ENCODE results near the gene PLAC1.
A peak's percentile ranks its signal among the peaks of the same experiment; 100 is the strongest.

The PLAC1 gene

DNA sequence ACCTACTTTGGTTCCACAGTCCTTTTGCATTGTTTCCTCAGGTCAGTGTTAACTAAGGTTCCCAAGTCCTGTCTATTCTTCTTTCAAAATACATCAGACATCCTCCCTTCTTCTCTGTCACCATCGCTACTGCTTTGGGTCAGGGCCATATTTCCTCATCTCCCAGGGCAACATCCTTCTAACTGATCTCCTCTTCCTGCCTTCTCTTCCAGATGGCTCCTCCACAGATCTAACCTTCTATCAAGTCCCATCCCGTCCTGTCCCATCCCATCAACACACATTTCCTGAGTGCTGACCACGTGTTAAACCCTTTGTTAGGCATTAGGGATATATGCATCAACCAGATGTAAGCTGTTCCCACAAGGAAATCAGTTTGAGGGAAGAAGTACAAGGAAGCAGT lies 25.9 kb downstream of the PLAC1 start:
- H3K4me3 ChIP-seq = no peak overlapping the region
- no peak for DNase-seq (ENCODE audit: low read depth, low spot score)
- no peaks in the 10 kb centered on the region for H3K36me3 ChIP-seq (ENCODE audit: insufficient read depth, low read length)
- no peak overlapping the region for H3K9ac ChIP-seq (ENCODE audit: insufficient read length)
- TF ChIP-seq FOXP2 (optimal IDR thresholded peaks at IDR 0.05; ENCODE audit: control extremely low read depth, extremely low read length, insufficient read depth) (no peak), EZH2 (IDR thresholded peaks at IDR 0.05) (no peak)
- no peaks in the 10 kb centered on the region for H3K9me3 ChIP-seq (ENCODE audit: low read depth, low read length)
- H3K27ac ChIP-seq = no peak overlapping the region

DNA sequence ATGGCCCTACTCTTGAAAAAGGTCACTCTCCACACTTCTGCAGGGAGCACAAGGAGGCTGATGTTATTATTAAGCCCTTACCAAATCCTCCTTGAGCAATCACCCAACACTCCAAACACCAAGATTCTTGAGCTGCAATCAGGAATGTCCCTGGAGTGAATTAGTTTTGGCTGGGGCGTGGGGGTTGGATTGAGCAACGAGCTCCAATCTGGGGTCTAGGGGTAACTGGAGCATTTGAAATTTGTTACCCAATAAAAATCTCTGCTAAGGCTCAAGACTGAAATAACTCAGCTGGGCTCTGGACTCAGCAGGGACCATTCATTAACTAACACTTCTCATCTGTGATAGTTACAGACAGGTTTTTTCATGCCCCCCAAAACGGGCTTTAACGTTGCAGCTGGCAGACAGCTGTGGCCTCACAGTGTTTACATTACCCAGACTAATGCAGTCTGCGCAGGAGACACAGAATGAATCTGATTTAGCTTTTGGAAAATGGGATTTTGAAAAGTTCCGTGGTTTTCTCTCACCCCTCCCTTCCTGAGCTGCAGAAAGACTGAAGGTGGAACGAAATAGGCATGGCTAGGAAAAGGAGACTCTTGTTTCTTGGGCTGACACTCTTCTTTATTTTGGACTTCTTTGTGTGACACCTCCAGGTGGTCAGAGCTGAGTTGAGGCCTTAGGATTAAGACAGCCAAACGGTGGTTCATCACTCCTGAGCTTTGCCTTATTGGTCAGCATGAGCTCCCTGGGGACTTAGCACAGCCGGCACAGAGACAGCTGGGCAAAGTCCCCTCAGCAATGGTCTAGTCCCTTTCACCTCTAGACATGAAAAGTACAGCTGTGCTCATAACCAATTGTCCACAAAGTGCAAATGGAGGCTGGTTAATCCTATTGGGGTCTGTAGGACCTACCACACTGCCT lies 26.6 kb downstream of the PLAC1 start:
- no peak overlapping the region for H3K4me3 ChIP-seq
- peak overlapping the region; percentile 72 for H3K27ac ChIP-seq
- no peak for TF ChIP-seq EZH2 (IDR thresholded peaks at IDR 0.05)
- no peak for TF ChIP-seq POLR2AphosphoS5 (IDR thresholded peaks at IDR 0.05; ENCODE audit: borderline replicate concordance, low read depth, low read length)
- no peak for TF ChIP-seq FOXP2 (optimal IDR thresholded peaks at IDR 0.05; ENCODE audit: control extremely low read depth, extremely low read length, insufficient read depth)
- no peak for DNase-seq (ENCODE audit: low read depth, low spot score)
- H3K9ac ChIP-seq (ENCODE audit: insufficient read length) = no peak overlapping the region
- H3K9me3 ChIP-seq (ENCODE audit: low read depth, low read length) = no peaks in the 10 kb centered on the region
- H3K36me3 ChIP-seq (ENCODE audit: insufficient read depth, low read length) = no peaks in the 10 kb centered on the region

DNA sequence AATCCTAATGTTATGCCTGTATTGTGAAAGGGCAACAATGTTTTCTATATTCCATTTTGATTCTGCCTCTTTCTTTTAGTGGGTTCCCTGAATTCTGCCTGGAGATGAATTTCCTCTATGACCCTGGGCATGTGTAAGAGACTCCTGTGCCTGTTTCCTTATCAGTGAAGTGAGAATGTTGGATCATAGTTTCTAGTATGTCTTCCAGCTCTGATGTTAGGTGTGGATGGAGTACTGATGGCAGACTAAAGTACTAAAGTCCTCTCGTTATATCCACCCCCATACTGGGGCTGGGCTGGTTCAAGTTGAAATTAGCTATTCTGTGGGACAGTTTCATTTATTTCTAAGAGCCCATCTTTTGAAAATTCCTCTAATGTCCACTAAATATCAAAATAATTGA lies 29.6 kb downstream of the PLAC1 start:
- Histone ChIP-seq H3K36me3 (ENCODE audit: insufficient read depth, low read length) (no peaks in the 10 kb centered on the region), H3K4me3 (no peak overlapping the region), H3K9me3 (ENCODE audit: low read depth, low read length) (no peaks in the 10 kb centered on the region), H3K9ac (ENCODE audit: insufficient read length) (no peak overlapping the region), H3K27ac (no peak overlapping the region)
- DNase-seq (ENCODE audit: low read depth, low spot score) = no peak
- TF ChIP-seq POLR2AphosphoS5 (IDR thresholded peaks at IDR 0.05; ENCODE audit: borderline replicate concordance, low read depth, low read length) (no peak), FOXP2 (optimal IDR thresholded peaks at IDR 0.05; ENCODE audit: control extremely low read depth, extremely low read length, insufficient read depth) (no peak), EZH2 (IDR thresholded peaks at IDR 0.05) (no peak)

DNA sequence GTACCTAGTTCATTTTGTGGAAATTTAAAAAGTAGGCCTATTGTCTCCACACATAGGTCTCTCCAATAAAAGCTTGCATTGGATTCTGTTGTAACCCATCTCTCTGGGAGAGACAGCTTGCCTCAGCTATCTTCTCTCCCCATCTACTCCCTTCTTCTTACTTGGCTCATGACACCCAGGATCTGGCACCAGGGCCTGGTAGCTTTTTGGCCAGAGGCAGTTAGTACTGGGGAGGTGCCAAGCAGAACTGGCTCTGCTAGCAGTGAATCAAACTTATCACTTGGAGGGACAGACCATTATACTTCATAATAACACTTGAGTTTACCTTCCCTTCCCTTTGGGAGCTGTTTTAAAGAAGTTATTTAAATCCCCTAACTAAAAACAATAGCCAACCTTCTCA lies 31.8 kb downstream of the PLAC1 start:
- H3K4me3 ChIP-seq = no peak overlapping the region
- TF ChIP-seq EZH2 (IDR thresholded peaks at IDR 0.05) = no peak
- no peak for TF ChIP-seq FOXP2 (optimal IDR thresholded peaks at IDR 0.05; ENCODE audit: control extremely low read depth, extremely low read length, insufficient read depth)
- no peak for TF ChIP-seq POLR2AphosphoS5 (IDR thresholded peaks at IDR 0.05; ENCODE audit: borderline replicate concordance, low read depth, low read length)

GRCh38 chrX:134625315-134625718 lies 33.0 kb downstream of the PLAC1 start:
- no peak for TF ChIP-seq FOXP2 (optimal IDR thresholded peaks at IDR 0.05; ENCODE audit: control extremely low read depth, extremely low read length, insufficient read depth)
- TF ChIP-seq POLR2AphosphoS5 (IDR thresholded peaks at IDR 0.05; ENCODE audit: borderline replicate concordance, low read depth, low read length) = no peak
- no peak for TF ChIP-seq EZH2 (IDR thresholded peaks at IDR 0.05)
- no peak overlapping the region for H3K4me3 ChIP-seq
- no peaks in the 10 kb centered on the region for H3K36me3 ChIP-seq (ENCODE audit: insufficient read depth, low read length)
- no peaks in the 10 kb centered on the region for H3K9me3 ChIP-seq (ENCODE audit: low read depth, low read length)
- H3K27ac ChIP-seq = no peak overlapping the region
- H3K9ac ChIP-seq (ENCODE audit: insufficient read length) = no peak overlapping the region
- no peak for DNase-seq (ENCODE audit: low read depth, low spot score)

More for the DNA sequence above, 31.8 kb downstream of the PLAC1 start:
- Histone ChIP-seq H3K36me3 (ENCODE audit: insufficient read depth, low read length) (no peaks in the 10 kb centered on the region), H3K27ac (no peak overlapping the region), H3K9me3 (ENCODE audit: low read depth, low read length) (no peaks in the 10 kb centered on the region), H3K9ac (ENCODE audit: insufficient read length) (no peak overlapping the region)
- no peak for DNase-seq (ENCODE audit: low read depth, low spot score)

DNA sequence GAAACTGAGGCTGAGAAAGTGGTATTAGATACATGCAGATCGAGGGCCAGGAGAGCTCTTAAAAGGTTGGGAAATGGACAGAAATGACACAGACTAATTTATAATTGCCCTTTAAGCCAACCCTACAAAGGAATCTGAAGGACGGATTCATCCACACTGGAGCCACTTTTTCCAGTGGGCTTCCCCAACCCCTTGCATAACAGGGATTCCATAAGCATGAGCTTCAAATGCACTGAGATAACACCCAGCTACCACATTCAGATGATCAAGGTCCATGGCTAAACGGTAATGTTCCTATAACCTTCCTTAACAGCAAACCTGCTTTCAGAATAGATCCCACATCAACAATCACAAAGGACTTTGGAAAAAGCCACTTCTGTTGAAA lies 34.2 kb downstream of the PLAC1 start:
- no peak overlapping the region for H3K9ac ChIP-seq (ENCODE audit: insufficient read length)
- TF ChIP-seq POLR2AphosphoS5 (IDR thresholded peaks at IDR 0.05; ENCODE audit: borderline replicate concordance, low read depth, low read length) = no peak
- TF ChIP-seq FOXP2 (optimal IDR thresholded peaks at IDR 0.05; ENCODE audit: control extremely low read depth, extremely low read length, insufficient read depth) = no peak
- TF ChIP-seq EZH2 (IDR thresholded peaks at IDR 0.05) = no peak
- no peak overlapping the region for H3K4me3 ChIP-seq
- no peaks in the 10 kb centered on the region for H3K36me3 ChIP-seq (ENCODE audit: insufficient read depth, low read length)
- H3K9me3 ChIP-seq (ENCODE audit: low read depth, low read length) = no peaks in the 10 kb centered on the region
- DNase-seq (ENCODE audit: low read depth, low spot score) = no peak
- H3K27ac ChIP-seq = peak overlapping the region; percentile 52

DNA sequence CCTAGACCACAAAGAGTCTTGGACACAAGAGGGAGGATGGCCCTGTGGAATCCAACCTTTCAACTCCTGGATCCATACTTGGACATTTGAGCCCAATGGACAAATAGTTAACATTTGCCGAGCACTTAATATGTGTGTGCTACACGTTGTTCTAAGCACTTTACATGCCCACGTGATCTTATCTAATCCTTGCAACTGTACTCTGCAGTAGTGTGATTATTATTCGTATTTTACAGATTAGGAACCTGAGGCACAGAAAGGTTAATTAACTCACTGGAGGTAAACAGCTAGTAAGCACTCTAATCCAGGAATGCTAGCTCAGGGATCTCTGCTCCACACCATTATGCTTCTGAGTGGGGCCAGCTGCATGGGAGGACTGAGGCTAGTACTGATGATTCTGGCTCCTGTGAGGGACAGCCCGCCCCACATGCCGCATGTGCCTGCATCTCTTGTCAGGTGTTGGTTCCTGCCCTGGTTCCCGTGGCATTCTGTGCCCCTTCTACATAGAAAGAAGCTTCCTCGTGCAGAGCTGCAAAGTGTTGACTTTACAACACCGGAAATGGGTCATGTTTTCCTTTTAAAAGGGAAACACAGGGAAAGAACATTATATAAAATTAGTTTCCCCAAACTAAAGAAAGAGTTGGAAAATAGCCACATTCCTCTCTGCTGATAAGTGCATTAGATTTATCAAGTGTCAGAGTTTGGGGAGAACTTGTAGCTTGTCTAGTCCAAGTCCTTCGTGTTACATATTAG lies 34.8 kb downstream of the PLAC1 start:
- H3K27ac ChIP-seq = peak overlapping the region; percentile 95
- no peak for TF ChIP-seq EZH2 (IDR thresholded peaks at IDR 0.05)
- no peak for TF ChIP-seq FOXP2 (optimal IDR thresholded peaks at IDR 0.05; ENCODE audit: control extremely low read depth, extremely low read length, insufficient read depth)
- no peak for TF ChIP-seq POLR2AphosphoS5 (IDR thresholded peaks at IDR 0.05; ENCODE audit: borderline replicate concordance, low read depth, low read length)
- no peaks in the 10 kb centered on the region for H3K9me3 ChIP-seq (ENCODE audit: low read depth, low read length)
- no peaks in the 10 kb centered on the region for H3K36me3 ChIP-seq (ENCODE audit: insufficient read depth, low read length)
- H3K9ac ChIP-seq (ENCODE audit: insufficient read length) = no peak overlapping the region
- no peak overlapping the region for H3K4me3 ChIP-seq
- DNase-seq (ENCODE audit: low read depth, low spot score) = no peak

DNA sequence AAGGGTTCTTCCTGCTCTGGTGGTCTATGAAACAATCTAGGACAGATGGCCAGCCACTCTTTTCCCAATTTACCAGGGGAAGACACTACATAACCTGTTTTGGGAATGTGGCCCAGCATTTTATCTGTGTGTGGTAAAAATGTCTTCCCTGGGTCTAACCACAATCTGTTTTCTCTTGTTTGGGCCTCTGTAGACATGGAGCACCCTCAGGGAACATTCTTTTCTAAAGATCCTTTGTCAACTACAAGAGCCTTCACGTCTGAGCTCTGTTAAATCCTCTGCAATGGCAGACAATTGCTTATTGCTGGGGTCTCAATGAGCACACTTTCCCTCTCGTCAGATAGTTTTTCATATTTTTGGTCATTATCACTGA lies 35.5 kb downstream of the PLAC1 start:
- Histone ChIP-seq H3K36me3 (ENCODE audit: insufficient read depth, low read length) (no peaks in the 10 kb centered on the region), H3K27ac (peak overlapping the region; percentile 95), H3K9me3 (ENCODE audit: low read depth, low read length) (no peaks in the 10 kb centered on the region), H3K9ac (ENCODE audit: insufficient read length) (no peak overlapping the region), H3K4me3 (peak overlapping the region; percentile 58)
- TF ChIP-seq POLR2AphosphoS5 (IDR thresholded peaks at IDR 0.05; ENCODE audit: borderline replicate concordance, low read depth, low read length) (no peak), FOXP2 (optimal IDR thresholded peaks at IDR 0.05; ENCODE audit: control extremely low read depth, extremely low read length, insufficient read depth) (no peak), EZH2 (IDR thresholded peaks at IDR 0.05) (no peak)
- DNase-seq (ENCODE audit: low read depth, low spot score) = no peak

Measured in SK-N-MC (cell line).